ENCODE results near the gene TBC1D13. TPM values are rescaled to one million over a fixed set of nuclear protein-coding genes. Genes with fewer than 3 reads are reported as not detected.
A peak's percentile ranks its signal among the peaks of the same experiment; 100 is the strongest.

TBC1D13 gene
- total RNA-seq, 1 experiment from 2014 or later: 10.9 TPM

DNA sequence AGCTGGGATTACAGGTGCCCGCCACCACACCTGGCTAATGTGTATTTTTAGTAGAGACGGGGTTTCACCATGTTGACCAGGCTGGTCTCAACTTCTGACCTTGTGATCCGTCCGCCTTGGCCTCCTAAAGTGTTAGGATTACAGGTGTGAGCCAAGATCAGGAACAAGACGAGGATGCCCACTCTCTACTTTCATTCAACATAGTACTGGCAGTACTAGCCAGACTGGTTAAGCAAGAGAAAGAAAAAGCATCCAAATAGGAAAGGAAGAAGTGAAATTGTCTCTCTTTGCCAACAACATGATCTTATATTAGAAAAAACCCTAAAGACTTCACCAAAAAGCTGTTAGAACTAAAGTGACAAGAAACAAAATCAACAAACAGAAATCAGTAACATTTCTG lies 23.8 kb downstream of the TBC1D13 start:
- H3K9me3 Mint-ChIP-seq (ENCODE audit: unreplicated experiment): no peaks in the 10 kb centered on the region
- no peaks in the 10 kb centered on the region for H3K4me1 Mint-ChIP-seq (ENCODE audit: insufficient read depth, unreplicated experiment)
- H3K4me3 Mint-ChIP-seq (ENCODE audit: unreplicated experiment): no peak overlapping the region
- DNase-seq (ENCODE audit: unreplicated experiment): no peak
- no TSS peak for BruUV-seq (replicated peaks)
- TF ChIP-seq, protein P1, sequence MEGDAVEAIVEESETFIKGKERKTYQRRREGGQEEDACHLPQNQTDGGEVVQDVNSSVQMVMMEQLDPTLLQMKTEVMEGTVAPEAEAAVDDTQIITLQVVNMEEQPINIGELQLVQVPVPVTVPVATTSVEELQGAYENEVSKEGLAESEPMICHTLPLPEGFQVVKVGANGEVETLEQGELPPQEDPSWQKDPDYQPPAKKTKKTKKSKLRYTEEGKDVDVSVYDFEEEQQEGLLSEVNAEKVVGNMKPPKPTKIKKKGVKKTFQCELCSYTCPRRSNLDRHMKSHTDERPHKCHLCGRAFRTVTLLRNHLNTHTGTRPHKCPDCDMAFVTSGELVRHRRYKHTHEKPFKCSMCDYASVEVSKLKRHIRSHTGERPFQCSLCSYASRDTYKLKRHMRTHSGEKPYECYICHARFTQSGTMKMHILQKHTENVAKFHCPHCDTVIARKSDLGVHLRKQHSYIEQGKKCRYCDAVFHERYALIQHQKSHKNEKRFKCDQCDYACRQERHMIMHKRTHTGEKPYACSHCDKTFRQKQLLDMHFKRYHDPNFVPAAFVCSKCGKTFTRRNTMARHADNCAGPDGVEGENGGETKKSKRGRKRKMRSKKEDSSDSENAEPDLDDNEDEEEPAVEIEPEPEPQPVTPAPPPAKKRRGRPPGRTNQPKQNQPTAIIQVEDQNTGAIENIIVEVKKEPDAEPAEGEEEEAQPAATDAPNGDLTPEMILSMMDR (IDR thresholded peaks at IDR 0.05; ENCODE audit: unreplicated experiment): no peak
- no peak overlapping the region for H3K27ac Mint-ChIP-seq (ENCODE audit: low read depth, unreplicated experiment)
- POLR2A ChIA-PET: interaction anchor here (0.6 kb wide), 1 partner anchor 171 kb away, joined by 3 read pairs; no protein-coding TSS in a partner anchor
- peaks cover 8% of the 10 kb centered on the region for H3K36me3 Mint-ChIP-seq (ENCODE audit: insufficient read depth, unreplicated experiment)
- no peaks in the 10 kb centered on the region for H3K27me3 Mint-ChIP-seq (ENCODE audit: insufficient read depth, unreplicated experiment)
- CTCF ChIA-PET: interaction anchor here (0.7 kb wide), 1 partner anchor 10 kb away, joined by 6 read pairs; no protein-coding TSS in a partner anchor
- intact Hi-C loops (cut with micrococcal nuclease): loop anchor here (10.0 kb wide), 1 partner anchor 176 kb away; no protein-coding TSS in a partner anchor

DNA sequence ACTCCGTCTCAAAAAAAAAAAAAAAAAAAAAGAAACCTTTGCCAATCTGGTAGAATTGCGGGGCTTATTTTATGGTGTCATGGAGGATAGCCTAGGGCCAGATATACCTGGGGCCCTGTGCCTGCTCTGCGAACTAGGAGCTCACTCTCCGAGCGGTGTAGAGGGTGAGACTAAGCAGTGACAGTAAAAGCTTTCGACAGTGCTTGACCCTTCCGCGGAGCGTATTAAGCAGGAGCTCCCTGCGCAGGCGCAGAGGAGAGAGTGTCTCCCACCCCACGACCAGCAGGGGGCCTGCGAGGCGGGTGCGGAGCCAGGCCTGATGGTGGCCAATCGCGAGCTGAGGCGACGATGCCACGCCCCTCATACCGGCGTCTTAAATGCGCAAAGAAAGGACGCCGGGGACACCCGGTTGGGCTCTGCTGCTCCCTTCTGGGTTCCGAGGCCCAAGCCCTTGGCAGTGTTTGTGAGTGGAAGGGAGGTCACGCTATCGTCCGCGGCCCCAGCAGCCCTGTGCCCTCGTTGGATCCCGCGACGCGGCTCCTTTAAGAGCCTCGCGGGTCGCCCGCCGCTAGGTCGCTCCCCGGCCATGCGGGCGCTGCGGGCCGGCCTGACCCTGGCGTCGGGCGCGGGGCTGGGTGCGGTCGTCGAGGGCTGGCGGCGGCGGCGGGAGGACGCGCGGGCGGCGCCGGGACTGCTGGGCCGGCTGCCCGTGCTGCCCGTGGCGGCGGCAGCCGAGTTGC lies 31.2 kb downstream of the TBC1D13 start, which contains the start of gene ENDOG:
Gene ENDOG (plus strand): TSS at position 402 of the 740 bp plus-strand sequence. CDS start 185 bp downstream, at position 587.
- H3K9me3 Mint-ChIP-seq (ENCODE audit: unreplicated experiment): no peaks in the 10 kb centered on the region
- POLR2A ChIA-PET: interaction anchor here (0.6 to 4.0 kb wide), 32 partner anchors 9 to 1061 kb away, joined by 3 to 39 read pairs (median 4); partner anchors contain the start of genes GOLGA2, SPOUT1, SPTAN1 and SWI5
- peaks cover 24% of the 10 kb centered on the region for H3K36me3 Mint-ChIP-seq (ENCODE audit: insufficient read depth, unreplicated experiment)
- TF ChIP-seq, protein P1 (IDR thresholded peaks at IDR 0.05; ENCODE audit: unreplicated experiment): peak; percentile 94
- no peaks in the 10 kb centered on the region for H3K27me3 Mint-ChIP-seq (ENCODE audit: insufficient read depth, unreplicated experiment)
- CTCF ChIA-PET: interaction anchor here (0.5 to 2.8 kb wide), 24 partner anchors 9 to 1789 kb away, joined by 3 to 18 read pairs (median 4); partner anchors contain the start of gene SPOUT1
- H3K4me3 Mint-ChIP-seq (ENCODE audit: unreplicated experiment): peak within 1 kb of the TSS; percentile 72
- no TSS peak for BruUV-seq (replicated peaks)
- no peaks in the 10 kb centered on the region for H3K4me1 Mint-ChIP-seq (ENCODE audit: insufficient read depth, unreplicated experiment)
- DNase-seq (ENCODE audit: unreplicated experiment): peak; percentile 97
- no peak within 1 kb of the TSS for H3K27ac Mint-ChIP-seq (ENCODE audit: low read depth, unreplicated experiment)
- intact Hi-C loops (cut with micrococcal nuclease): loop anchor here (1.0 to 10.0 kb wide), 2 partner anchors 85 to 183 kb away; no protein-coding TSS in a partner anchor

DNA sequence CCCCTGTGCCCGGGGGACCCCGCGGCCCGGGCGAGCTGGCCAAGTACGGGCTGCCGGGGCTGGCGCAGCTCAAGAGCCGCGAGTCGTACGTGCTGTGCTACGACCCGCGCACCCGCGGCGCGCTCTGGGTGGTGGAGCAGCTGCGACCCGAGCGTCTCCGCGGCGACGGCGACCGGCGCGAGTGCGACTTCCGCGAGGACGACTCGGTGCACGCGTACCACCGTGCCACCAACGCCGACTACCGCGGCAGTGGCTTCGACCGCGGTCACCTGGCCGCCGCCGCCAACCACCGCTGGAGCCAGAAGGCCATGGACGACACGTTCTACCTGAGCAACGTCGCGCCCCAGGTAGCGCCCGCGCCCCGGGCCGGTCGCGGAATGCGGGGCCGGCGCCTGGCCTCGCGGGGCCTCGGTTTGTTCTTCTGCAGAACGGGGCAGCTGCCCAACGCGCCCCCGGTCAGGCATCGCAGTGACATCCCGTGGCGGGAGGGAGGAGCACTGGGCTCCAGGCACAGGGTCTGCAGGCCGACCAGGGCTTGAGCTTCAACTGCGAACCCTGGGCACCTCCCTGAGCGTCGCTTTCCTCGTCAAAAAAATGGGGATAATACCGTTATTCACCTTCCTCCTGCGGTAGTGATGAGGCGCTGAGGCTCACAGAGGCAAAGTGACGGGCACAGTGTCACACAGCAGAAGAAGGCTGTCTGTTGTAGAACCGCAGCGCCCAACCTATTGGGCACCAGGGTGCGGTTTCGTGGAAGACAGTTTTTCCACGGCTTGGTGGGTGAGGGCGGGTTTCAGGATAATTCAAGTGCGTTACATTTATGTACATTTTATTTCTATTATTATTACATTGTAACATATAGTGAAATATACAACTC lies 32.0 kb downstream of the TBC1D13 start:
- Mint-ChIP-seq H3K4me3 (ENCODE audit: unreplicated experiment) (peak overlapping the region; percentile 72), H3K27ac (ENCODE audit: low read depth, unreplicated experiment) (no peak overlapping the region), H3K36me3 (ENCODE audit: insufficient read depth, unreplicated experiment) (peaks cover 25% of the 10 kb centered on the region), H3K4me1 (ENCODE audit: insufficient read depth, unreplicated experiment) (no peaks in the 10 kb centered on the region), H3K9me3 (ENCODE audit: unreplicated experiment) (no peaks in the 10 kb centered on the region), H3K27me3 (ENCODE audit: insufficient read depth, unreplicated experiment) (no peaks in the 10 kb centered on the region)
- POLR2A ChIA-PET: interaction anchor here (0.5 to 4.0 kb wide), 17 partner anchors 9 to 543 kb away, joined by 3 to 39 read pairs (median 4); partner anchors contain the start of genes GOLGA2, SPOUT1, SPTAN1 and SWI5
- peak; percentile 13 for DNase-seq (ENCODE audit: unreplicated experiment)
- TF ChIP-seq, protein P1 (IDR thresholded peaks at IDR 0.05; ENCODE audit: unreplicated experiment): no peak
- CTCF ChIA-PET: interaction anchor here (0.5 to 2.8 kb wide), 14 partner anchors 11 to 1091 kb away, joined by 3 to 18 read pairs (median 4); partner anchors contain the start of gene SPOUT1
- intact Hi-C loops (cut with micrococcal nuclease): loop anchor here (1.0 to 10.0 kb wide), 2 partner anchors 86 to 184 kb away; no protein-coding TSS in a partner anchor
- no TSS peak for BruUV-seq (replicated peaks)

Measured in MCF 10A (cell line).